NCI-H1417 (cell line): Measurements from ENCODE around the gene SH2D1B.

Experiments
- DNase-seq, 3 experiments: peaks; one replicate each; lab custom pipeline; 2025; lab: John Stamatoyannopoulos, UW

SH2D1B gene

GRCh38 chr1:162381941-162382750, 29.8 kb downstream of the SH2D1B start:
- DNase-seq, result no peak

DNA sequence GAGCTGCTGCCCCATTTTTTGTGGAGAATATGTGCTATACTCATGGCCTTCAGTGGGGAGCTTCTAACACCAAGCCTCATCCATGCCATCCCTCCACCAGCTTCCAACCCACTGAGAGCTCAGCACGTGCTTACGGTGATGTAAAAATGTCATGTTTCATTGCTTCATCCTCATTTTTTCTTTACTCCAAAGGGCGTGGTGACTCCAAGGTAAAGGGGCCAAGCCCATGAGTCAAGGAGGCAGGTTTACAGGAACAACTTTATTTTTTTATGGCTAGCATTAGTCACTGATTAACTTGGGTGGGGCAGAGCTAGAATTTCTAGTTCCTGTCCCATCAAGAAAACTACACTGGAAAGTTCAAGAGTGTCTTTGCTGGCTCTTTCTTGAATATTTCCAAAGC, 30.6 kb downstream of the SH2D1B start, which contains the start of gene C1orf226:
Gene C1orf226 (plus strand): TSS at position 346 of the 400 bp plus-strand sequence. CDS start 174 bp downstream, outside the sequence.
- DNase-seq, result no peak

- DNase-seq, result no peak
Observed at GRCh38 chr1:162380061-162380846, 31.7 kb downstream of the SH2D1B start.

GRCh38 chr1:162376691-162377090, 35.2 kb downstream of the SH2D1B start, which contains the start of gene SPATA46:
Gene SPATA46 (minus strand): TSS chr1:162376854. CDS start chr1:162376790, 64 bp downstream.
- no peak for DNase-seq

GRCh38 chr1:162375463-162375862, 36.5 kb downstream of the SH2D1B start:
- DNase-seq, result no peak

DNA sequence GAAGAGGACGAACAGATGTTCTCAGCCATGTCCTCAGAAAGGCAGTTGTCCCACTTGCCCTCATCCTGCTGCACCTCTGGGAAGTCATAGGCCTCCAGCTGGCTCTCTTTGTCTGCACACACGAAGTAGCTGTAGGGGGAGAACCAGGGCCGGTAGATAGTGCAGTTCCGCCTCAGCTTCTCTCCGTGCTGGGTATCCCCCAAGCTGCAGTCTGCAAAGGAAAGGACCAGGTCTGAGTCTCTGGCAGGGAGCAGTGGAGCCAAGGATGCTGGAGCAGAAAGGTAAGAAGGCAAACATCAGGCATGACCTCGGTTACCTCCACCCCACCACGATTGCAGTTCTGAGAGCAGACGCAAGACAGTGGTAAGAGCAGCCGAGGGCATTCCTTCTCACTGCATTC, 37.5 kb downstream of the SH2D1B start:
- DNase-seq, result no peak

DNA sequence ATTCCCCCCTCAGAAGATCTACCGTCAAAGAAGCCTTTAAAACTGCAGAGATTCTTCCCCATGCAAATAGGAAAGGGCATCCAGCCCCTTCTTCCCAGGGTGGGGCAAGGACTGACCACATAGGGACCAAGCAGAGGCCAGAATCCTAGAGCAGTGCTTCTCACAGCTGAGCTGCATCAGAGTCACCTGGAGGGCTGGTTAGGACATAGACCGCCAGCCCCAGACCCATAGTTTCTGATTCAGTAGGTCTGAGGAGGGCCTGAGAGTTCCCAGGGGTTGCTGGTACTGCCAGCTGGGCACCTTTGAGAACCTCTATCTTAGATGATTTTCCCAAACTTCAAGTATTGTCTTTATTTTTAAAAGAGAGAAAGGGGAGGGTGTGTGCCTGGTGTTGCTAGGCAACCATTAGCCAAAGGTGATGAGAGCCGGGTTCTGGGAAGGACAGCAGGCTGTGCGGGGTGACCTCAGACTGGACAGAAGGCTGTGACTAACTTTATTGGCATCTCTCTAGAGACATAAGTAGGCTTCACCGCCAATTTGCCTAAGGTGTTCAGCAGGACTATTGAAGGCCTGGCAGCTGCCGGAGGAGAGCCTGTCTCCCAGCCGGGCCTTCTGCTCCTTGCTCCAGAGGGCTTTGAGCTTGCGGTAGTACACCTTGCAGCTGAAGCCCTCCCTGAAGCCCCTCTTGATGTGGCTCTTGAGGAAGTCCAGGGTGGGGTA, 38.2 kb downstream of the SH2D1B start:
- no peak for DNase-seq

GRCh38 chr1:162373072-162373427, 38.9 kb downstream of the SH2D1B start:
- DNase-seq, result no peak

GRCh38 chr1:162372159-162373071, 39.5 kb downstream of the SH2D1B start:
- no peak for DNase-seq

DNA sequence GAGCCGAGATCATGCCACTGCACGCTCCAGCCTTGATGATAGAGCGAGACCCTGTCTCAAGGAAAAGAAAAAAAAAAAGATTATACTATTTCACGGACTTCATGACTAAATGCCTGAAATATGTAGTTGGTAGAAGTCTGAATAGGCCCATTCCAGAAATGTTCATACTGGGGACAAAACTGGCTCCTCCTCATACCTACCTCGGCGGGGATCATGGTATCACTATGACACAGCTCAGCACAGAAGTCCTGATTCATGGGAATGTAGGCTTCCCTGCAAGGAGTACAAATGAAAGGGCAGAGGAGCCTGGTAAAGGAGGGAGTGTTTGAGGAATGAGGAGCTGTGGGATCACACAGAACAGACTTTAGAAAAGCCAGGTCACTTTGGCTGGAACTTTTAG, 40.3 kb downstream of the SH2D1B start:
- no peak for DNase-seq

- DNase-seq, result no peak
Observed at GRCh38 chr1:162370721-162371120, 41.2 kb downstream of the SH2D1B start.

DNA sequence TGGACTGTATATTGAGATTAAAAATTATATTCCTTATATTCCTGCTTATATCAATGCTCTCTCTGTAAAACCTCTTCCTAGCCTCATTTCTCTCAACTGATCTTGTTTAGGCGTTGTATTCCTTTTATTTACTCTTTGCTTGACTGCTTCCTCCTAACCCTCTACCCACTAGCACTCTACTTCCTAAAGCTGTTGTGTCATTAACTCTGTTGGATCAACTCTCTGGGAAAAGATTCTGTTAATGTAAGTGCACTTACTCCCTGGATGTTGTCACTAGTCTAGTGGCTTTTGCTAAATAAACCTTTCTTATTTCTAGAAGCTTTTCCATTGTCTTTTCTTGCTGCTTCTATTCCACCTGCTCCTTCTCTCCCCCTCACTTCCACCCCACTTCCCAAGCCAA, 41.8 kb downstream of the SH2D1B start:
- DNase-seq, result peak in 1 of 3 experiments; percentile 76

- DNase-seq, result no peak
Observed at GRCh38 chr1:162369571-162369970, 42.4 kb downstream of the SH2D1B start.

DNA sequence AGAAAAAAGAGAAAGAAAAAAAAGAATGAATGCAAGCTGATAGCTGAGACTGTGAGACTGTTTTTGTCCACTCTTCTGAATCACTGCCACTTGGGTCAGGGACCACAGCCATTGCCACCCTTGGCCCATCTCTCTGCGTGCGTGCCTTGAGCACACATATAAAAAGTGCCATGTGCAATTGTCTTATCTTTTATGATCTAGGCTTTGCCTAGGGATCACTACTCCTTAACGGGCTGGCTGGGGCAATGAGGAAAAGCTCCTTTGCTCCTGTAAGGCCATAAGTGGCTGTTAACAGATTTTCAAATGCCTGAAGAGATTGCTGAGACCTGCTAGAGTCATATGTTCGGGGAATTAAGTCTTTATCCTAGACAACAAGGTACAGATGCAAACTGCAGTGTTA, 43.5 kb downstream of the SH2D1B start:
- no peak for DNase-seq

DNA sequence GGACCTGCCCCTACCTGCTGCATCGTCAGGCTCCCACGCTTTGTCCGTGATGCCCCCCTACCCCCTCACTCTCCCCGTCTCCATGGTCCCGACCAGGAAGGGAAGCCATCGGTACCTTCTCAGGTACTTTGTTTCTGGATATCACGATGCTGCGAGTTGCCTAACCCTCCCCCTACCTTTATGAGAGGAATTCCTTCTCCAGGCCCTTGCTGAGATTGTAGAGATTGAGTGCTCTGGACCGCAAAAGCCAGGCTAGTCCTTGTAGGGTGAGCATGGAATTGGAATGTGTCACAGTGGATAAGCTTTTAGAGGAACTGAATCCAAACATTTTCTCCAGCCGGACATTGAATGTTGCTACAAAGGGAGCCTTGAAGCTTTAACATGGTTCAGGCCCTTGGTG, 44.2 kb downstream of the SH2D1B start:
- no peak for DNase-seq

- no peak for DNase-seq
Observed at GRCh38 chr1:162367073-162367472, 44.9 kb downstream of the SH2D1B start.

GRCh38 chr1:162366671-162367070, 45.3 kb downstream of the SH2D1B start:
- DNase-seq, result no peak

GRCh38 chr1:162366149-162366548, 45.8 kb downstream of the SH2D1B start:
- no peak for DNase-seq

- no peak for DNase-seq
Observed at GRCh38 chr1:162365284-162366020, 46.5 kb downstream of the SH2D1B start.

GRCh38 chr1:162364498-162364897, 47.4 kb downstream of the SH2D1B start:
- no peak for DNase-seq

DNA sequence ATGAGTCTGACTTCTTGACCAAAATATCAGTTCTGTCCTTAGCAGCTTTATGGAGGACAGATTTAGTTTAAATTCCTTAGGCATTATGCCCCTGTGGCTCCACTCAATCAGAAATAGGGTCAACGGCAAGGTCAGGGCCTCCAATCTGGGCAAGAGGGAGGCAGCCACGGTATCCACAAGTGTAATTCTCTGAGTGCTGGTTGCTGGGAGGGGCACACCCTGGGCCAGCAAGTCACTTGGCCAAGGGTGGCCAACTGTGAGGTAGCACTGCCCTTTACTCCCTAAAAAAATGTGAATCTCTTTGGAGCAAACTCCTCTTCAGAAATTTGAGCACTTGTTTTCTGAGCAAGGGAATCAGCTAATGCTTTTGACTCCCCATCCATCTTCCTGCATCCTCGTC, 48.1 kb downstream of the SH2D1B start:
- DNase-seq, result no peak
